SU-DHL-6 (cell line): Measurements from ENCODE around the gene KCNIP2.
"Not testable (repeated sequence)": the region's sequence is repeated elsewhere in the genome, so short reads cannot be mapped to it uniquely, and the experiment has no call there.

ENCODE experiments used
- H2AFZ ChIP-seq: fragments of 200-600 bp; sonication (generic); 2 replicates; pipeline ENCODE4 v1.6.1; 2014; ENCODE audit warnings: low read depth, mild to moderate bottlenecking, moderate library complexity, mixed read lengths, antibody characterized with exemption, low read length; ENCODE audit not compliant: severe bottlenecking
- H3F3A ChIP-seq: fragments of 200-600 bp; shearing (Covaris generic); 2 replicates; pipeline ENCODE4 v1.6.0; 2016; ENCODE audit warnings: antibody characterized with exemption, mild to moderate bottlenecking; ENCODE audit not compliant: insufficient read depth
- H3K27ac ChIP-seq: fragments of 200-600 bp; sonication (generic); 2 replicates; pipeline ENCODE4 v1.5.1; 2016; ENCODE audit warnings: low read depth, mild to moderate bottlenecking, low read length, moderate library complexity, mixed read lengths
- H3K27me3 ChIP-seq: fragments of 200-600 bp; sonication (generic), shearing (Covaris generic); 2 replicates; pipeline ENCODE4 v1.6.0; 2014; ENCODE audit warnings: mild to moderate bottlenecking, low read length
- H3K36me3 ChIP-seq: fragments of 200-600 bp; sonication (generic); 2 replicates; pipeline ENCODE4 v1.6.1; 2014; ENCODE audit warnings: mild to moderate bottlenecking, low read length, mixed read lengths
- H3K4me2 ChIP-seq: fragments of 300-600, 200-600 bp; shearing (Covaris generic), sonication (generic); 2 replicates; pipeline ENCODE4 v1.6.0; 2014; ENCODE audit warnings: low read length, low read depth, mild to moderate bottlenecking; ENCODE audit not compliant: poor library complexity, severe bottlenecking
- H3K4me3 ChIP-seq: fragments of 200-600 bp; sonication (generic); 2 replicates; pipeline ENCODE4 v1.5.1; 2014; ENCODE audit warnings: antibody characterized with exemption, low read length, mild to moderate bottlenecking, mixed read lengths; ENCODE audit not compliant: insufficient read depth, poor library complexity, severe bottlenecking
- H3K79me2 ChIP-seq: fragments of 200-600 bp; sonication (generic); 2 replicates; pipeline ENCODE4 v1.6.1; 2014; ENCODE audit warnings: mild to moderate bottlenecking, low read length, moderate library complexity; ENCODE audit not compliant: insufficient read depth
- H3K9ac ChIP-seq: fragments of 200-600 bp; sonication (generic); 2 replicates; pipeline ENCODE4 v1.7.0; 2014; ENCODE audit warnings: mild to moderate bottlenecking, low read length
- H3K9me2 ChIP-seq: fragments of 200-600 bp; sonication (generic); replicated peaks from 2 replicates; pipeline ENCODE4 v1.6.1; 2014; ENCODE audit warnings: low read length; ENCODE audit not compliant: insufficient read depth
- H3K9me3 ChIP-seq: fragments of 200-600 bp; sonication (generic); 2 replicates; pipeline ENCODE4 v1.6.1; 2014; ENCODE audit warnings: low read length, mixed read lengths; ENCODE audit not compliant: insufficient read depth
- H4K20me1 ChIP-seq: fragments of 200-600 bp; sonication (generic); 2 replicates; pipeline ENCODE4 v1.6.1; 2014; ENCODE audit warnings: low read depth, mild to moderate bottlenecking, antibody characterized with exemption, low read length, moderate library complexity, mixed read lengths
- CTCF ChIP-seq: fragments of 200-600 bp; sonication (generic); IDR thresholded peaks from one replicate; pipeline ENCODE4 v1.5.1; 2017; ENCODE audit warnings: antibody characterized with exemption, mild to moderate bottlenecking, low read length, moderate library complexity; ENCODE audit not compliant: insufficient read depth, poor library complexity, severe bottlenecking
- EZH2phosphoT487 ChIP-seq: fragments of 200-600 bp; sonication (generic), shearing (Covaris generic); conservative IDR thresholded peaks from 2 replicates; pipeline ENCODE4 v1.6.1; 2018; ENCODE audit warnings: mild to moderate bottlenecking, antibody characterized with exemption, low read length, moderate library complexity, mixed read lengths

The KCNIP2 gene

GRCh38 chr10:101803511-101803910, 40.1 kb downstream of the KCNIP2 start:
- Histone ChIP-seq H3K27ac (no peak overlapping the region), H4K20me1 (no peaks in the 10 kb centered on the region), H3K79me2 (peaks cover 17% of the 10 kb centered on the region), H3F3A (peaks cover 6% of the 10 kb centered on the region; the same call in 1 of the 2 replicates), H3K4me3 (no peak overlapping the region), H3K27me3 (no peaks in the 10 kb centered on the region), H2AFZ (no peak overlapping the region), H3K9ac (no peak overlapping the region), H3K36me3 (peaks cover 56% of the 10 kb centered on the region), H3K4me2 (no peak overlapping the region), H3K9me2 (no peaks in the 10 kb centered on the region), H3K9me3 (no peaks in the 10 kb centered on the region)
- TF ChIP-seq EZH2phosphoT487: no peak

GRCh38 chr10:101797403-101798059, 46.1 kb downstream of the KCNIP2 start:
- peaks cover 22% of the 10 kb centered on the region for H3K79me2 ChIP-seq
- H3K36me3 ChIP-seq: peaks cover 62% of the 10 kb centered on the region
- H2AFZ ChIP-seq: no peak overlapping the region
- H3K9me2 ChIP-seq: no peaks in the 10 kb centered on the region
- no peak for TF ChIP-seq CTCF
- TF ChIP-seq EZH2phosphoT487: no peak
- H3K4me2 ChIP-seq: no peak overlapping the region
- H3K4me3 ChIP-seq: no peak overlapping the region
- no peak overlapping the region for H3K27ac ChIP-seq
- no peaks in the 10 kb centered on the region for H3K9me3 ChIP-seq
- H4K20me1 ChIP-seq: 0 out of 2 replicates have a peak, but pooled peaks cover 9% of the 10 kb centered on the region
- no peaks in the 10 kb centered on the region for H3K27me3 ChIP-seq
- H3F3A ChIP-seq: 0 out of 2 replicates have a peak, but pooled peaks cover 5% of the 10 kb centered on the region
- no peak overlapping the region for H3K9ac ChIP-seq

- Histone ChIP-seq H3F3A (0 out of 2 replicates have a peak, but pooled peaks cover 5% of the 10 kb centered on the region), H3K9me3 (no peaks in the 10 kb centered on the region), H3K9me2 (no peaks in the 10 kb centered on the region), H3K79me2 (peaks cover 8% of the 10 kb centered on the region; the same call in 1 of the 2 replicates), H3K4me2 (no peak overlapping the region), H4K20me1 (0 out of 2 replicates have a peak, but pooled peaks cover 9% of the 10 kb centered on the region), H3K9ac (no peak overlapping the region), H3K36me3 (peaks cover 45% of the 10 kb centered on the region), H2AFZ (no peak overlapping the region), H3K27ac (no peak overlapping the region), H3K27me3 (no peaks in the 10 kb centered on the region), H3K4me3 (no peak overlapping the region)
- TF ChIP-seq CTCF (no peak), EZH2phosphoT487 (no peak)
Observed at GRCh38 chr10:101793526-101793925, 50.1 kb downstream of the KCNIP2 start.

- H3K36me3 ChIP-seq: peaks cover 22% of the 10 kb centered on the region; the same call in 1 of the 2 replicates
Observed at GRCh38 chr10:101789686-101790085, 53.9 kb downstream of the KCNIP2 start.

GRCh38 chr10:101789231-101789630, 54.4 kb downstream of the KCNIP2 start:
- not testable (repeated sequence) for H3K27me3 ChIP-seq, H3K27ac ChIP-seq, H3K9me3 ChIP-seq, H3K79me2 ChIP-seq, H3K4me3 ChIP-seq, H2AFZ ChIP-seq, H4K20me1 ChIP-seq, H3K4me2 ChIP-seq, H3K9me2 ChIP-seq, H3K9ac ChIP-seq
- peaks cover 22% of the 10 kb centered on the region; the same call in 1 of the 2 replicates for H3K36me3 ChIP-seq
- H3F3A ChIP-seq: peaks cover 26% of the 10 kb centered on the region

More at GRCh38 chr10:101789686-101790085, 53.9 kb downstream of the KCNIP2 start:
- H2AFZ ChIP-seq: no peak overlapping the region
- no peaks in the 10 kb centered on the region for H3K9me2 ChIP-seq
- H3K27ac ChIP-seq: no peak overlapping the region
- H3K9ac ChIP-seq: no peak overlapping the region
- H3K27me3 ChIP-seq: no peaks in the 10 kb centered on the region
- no peaks in the 10 kb centered on the region for H3K79me2 ChIP-seq
- peaks cover 21% of the 10 kb centered on the region for H3F3A ChIP-seq
- H3K4me2 ChIP-seq: no peak overlapping the region
- no peak overlapping the region for H3K4me3 ChIP-seq
- TF ChIP-seq EZH2phosphoT487: no peak
- no peak for TF ChIP-seq CTCF
- H4K20me1 ChIP-seq: no peaks in the 10 kb centered on the region
- no peaks in the 10 kb centered on the region for H3K9me3 ChIP-seq
